ENCODE data around the gene FLNC.

FLNC gene

GRCh38 chr7:128883622-128884448 is 53.6 kb downstream of the FLNC start:
- POLR2A ChIA-PET, result no interaction called here
- CTCF ChIA-PET, result interaction anchor here (0.6 to 1.9 kb wide), 12 partner anchors 9 to 1599 kb away, joined by 3 to 13 read pairs (median 5); partner anchors contain the start of gene ATP6V1F
- TF ChIP-seq NFRKB (IDR thresholded peaks at IDR 0.05) (no peak), ARNT (IDR thresholded peaks at IDR 0.05) (no peak), BHLHE40 (IDR thresholded peaks at IDR 0.05; ENCODE audit: borderline replicate concordance) (no peak), ZNF384 (IDR thresholded peaks at IDR 0.05) (no peak), SUZ12 (IDR thresholded peaks at IDR 0.05) (no peak), HDGF (IDR thresholded peaks at IDR 0.05; ENCODE audit: borderline replicate concordance) (no peak), CTBP1 (IDR thresholded peaks at IDR 0.05; ENCODE audit: borderline replicate concordance) (no peak), FOXM1 (IDR thresholded peaks at IDR 0.05; ENCODE audit: borderline replicate concordance) (no peak), PKNOX1 (IDR thresholded peaks at IDR 0.05) (no peak)
- peak; percentile 92 for DNase-seq (ENCODE audit: extremely low spot score)

- ChIA-PET POLR2A (no interaction called here), CTCF (interaction anchor here (0.5 to 1.6 kb wide), 7 partner anchors 17 to 410 kb away, joined by 3 to 11 read pairs (median 5); no protein-coding TSS in a partner anchor)
- DNase-seq (ENCODE audit: extremely low spot score), result no peak
- TF ChIP-seq CTBP1 (IDR thresholded peaks at IDR 0.05; ENCODE audit: borderline replicate concordance) (no peak), SP1 (IDR thresholded peaks at IDR 0.05) (no peak), FOXA1 (IDR thresholded peaks at IDR 0.05) (no peak), ZNF384 (IDR thresholded peaks at IDR 0.05) (no peak), BHLHE40 (IDR thresholded peaks at IDR 0.05; ENCODE audit: borderline replicate concordance) (no peak)
Observed at GRCh38 chr7:128884561-128885369, 54.6 kb downstream of the FLNC start.

- ChIA-PET POLR2A (no interaction called here), CTCF (interaction anchor here (0.6 to 1.1 kb wide), 2 partner anchors 22 to 411 kb away, joined by 3 to 5 read pairs; no protein-coding TSS in a partner anchor)
- TF ChIP-seq SP1 (IDR thresholded peaks at IDR 0.05), result no peak
- no peak for TF ChIP-seq FOXK2 (IDR thresholded peaks at IDR 0.05)
- no peak for TF ChIP-seq HDGF (IDR thresholded peaks at IDR 0.05; ENCODE audit: borderline replicate concordance)
- TF ChIP-seq FOXA1 (IDR thresholded peaks at IDR 0.05), result no peak
- DNase-seq (ENCODE audit: extremely low spot score), result no peak
Observed at GRCh38 chr7:128885370-128886187, 55.4 kb downstream of the FLNC start.

GRCh38 chr7:128886391-128887168 is 56.4 kb downstream of the FLNC start:
- no peak for DNase-seq (ENCODE audit: extremely low spot score)
- TF ChIP-seq ARNT (IDR thresholded peaks at IDR 0.05) (no peak), LEF1 (IDR thresholded peaks at IDR 0.05; ENCODE audit: borderline replicate concordance) (no peak), SP1 (IDR thresholded peaks at IDR 0.05) (no peak), TARDBP (IDR thresholded peaks at IDR 0.05) (no peak), L3MBTL2 (conservative IDR thresholded peaks at IDR 0.05) (no peak), SUZ12 (IDR thresholded peaks at IDR 0.05) (no peak), NFRKB (IDR thresholded peaks at IDR 0.05) (no peak), CTBP1 (IDR thresholded peaks at IDR 0.05; ENCODE audit: borderline replicate concordance) (no peak), FOXA1 (IDR thresholded peaks at IDR 0.05) (no peak), FOXK2 (IDR thresholded peaks at IDR 0.05) (no peak), PKNOX1 (IDR thresholded peaks at IDR 0.05) (no peak), FOXM1 (IDR thresholded peaks at IDR 0.05; ENCODE audit: borderline replicate concordance) (no peak), ELF4 (IDR thresholded peaks at IDR 0.05) (no peak), ZNF384 (IDR thresholded peaks at IDR 0.05) (no peak), HDGF (IDR thresholded peaks at IDR 0.05; ENCODE audit: borderline replicate concordance) (no peak), BHLHE40 (IDR thresholded peaks at IDR 0.05; ENCODE audit: borderline replicate concordance) (no peak)
- ChIA-PET POLR2A (no interaction called here), CTCF (no interaction called here)

- TF ChIP-seq FOXA1 (IDR thresholded peaks at IDR 0.05) (no peak), SUZ12 (IDR thresholded peaks at IDR 0.05) (no peak), FOXK2 (IDR thresholded peaks at IDR 0.05) (no peak)
- CTCF ChIA-PET, result no interaction called here
- POLR2A ChIA-PET, result no interaction called here
- DNase-seq (ENCODE audit: extremely low spot score), result no peak
Observed at GRCh38 chr7:128887169-128888038, 57.2 kb downstream of the FLNC start.
